ENCODE measurements around the gene KIF12. TPM values are rescaled to one million over a fixed set of nuclear protein-coding genes. Genes with fewer than 3 reads are reported as not detected.

Gene KIF12
- total and polyA plus RNA-seq, 2 donors (not counting 1 experiment from before 2014, with no cell fraction given): not detected

DNA sequence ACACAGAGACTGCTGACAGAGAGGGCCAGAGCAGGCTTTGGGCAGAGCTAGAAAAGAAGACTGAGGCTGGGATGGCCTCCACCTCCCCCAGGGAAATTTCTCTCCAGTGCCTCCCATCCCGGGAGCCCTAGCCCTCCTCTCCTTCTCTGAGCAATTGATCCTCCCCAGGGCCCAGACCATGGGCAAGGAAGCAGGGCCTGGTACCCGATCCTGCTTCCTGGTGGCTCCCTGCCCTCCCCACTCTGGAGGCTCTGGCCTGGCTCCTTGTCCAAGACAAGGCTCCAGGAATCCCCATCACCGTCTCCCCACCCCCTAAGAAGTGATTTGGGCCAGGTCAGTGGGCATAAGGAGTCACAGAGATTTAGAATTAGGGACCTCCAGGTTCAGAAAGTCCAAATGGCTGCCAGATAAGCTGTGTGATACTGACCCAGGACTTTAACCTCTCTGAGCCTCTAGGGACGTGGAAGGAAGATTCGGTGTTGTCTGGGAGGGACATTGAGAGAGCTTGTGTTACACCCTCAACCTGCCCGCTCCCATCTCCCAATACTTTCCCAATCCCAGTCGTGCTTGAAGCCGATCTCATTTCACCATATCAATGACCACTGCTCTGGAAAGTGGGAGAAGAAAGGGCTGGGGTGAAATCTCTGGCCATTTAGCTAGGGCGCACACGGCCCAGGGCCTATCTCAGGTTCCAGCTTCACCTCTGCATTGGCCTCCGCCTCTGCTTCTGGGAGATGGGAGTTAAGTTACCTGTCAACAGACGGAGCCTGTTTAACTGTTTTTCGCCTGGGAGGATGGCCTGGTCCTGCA, 25.8 kb upstream of the KIF12 start:
- Histone ChIP-seq H3K9ac (ENCODE audit: low read length) (no peak overlapping the region), H4K20me1 (ENCODE audit: control insufficient read depth, insufficient read depth, low read length, poor library complexity, severe bottlenecking) (no peaks in the 10 kb centered on the region), H3K4me3 (ENCODE audit: control extremely low read depth in 1 of 5, extremely low read depth in 1 of 5, insufficient read depth in 1 of 5, low read depth in 2 of 5, low read length in 4 of 5) (no peak overlapping the region), H3K36me3 (replicated peaks in 1 of 2; ENCODE audit: control extremely low read depth in 1 of 2, control insufficient read depth in 1 of 2, extremely low read depth in 1 of 2, insufficient read depth in 2 of 2, low read length in 1 of 2) (no peaks in the 10 kb centered on the region), H3K27me3 (replicated peaks in 1 of 4; ENCODE audit: control extremely low read depth in 1 of 4, control insufficient read depth in 3 of 4, insufficient read depth in 4 of 4, low read length in 3 of 4) (peaks cover 0 to 4% (median 0%) of the 10 kb centered on the region in 4 experiments), H3K4me1 (ENCODE audit: control insufficient read depth in 2 of 2, insufficient read depth in 2 of 2, low read length in 2 of 2) (no peaks in the 10 kb centered on the region), H3K9me3 (ENCODE audit: control extremely low read depth in 1 of 3, control insufficient read depth in 2 of 3, insufficient read depth in 1 of 3, low read length in 2 of 3) (peaks cover 1 to 13% (median 7%) of the 10 kb centered on the region in 3 donors), H3K27ac (ENCODE audit: low read length in 2 of 2) (no peak overlapping the region), H3K4me2 (replicated peaks; ENCODE audit: low read depth, low read length, poor library complexity, severe bottlenecking) (no peak overlapping the region), H3K79me2 (ENCODE audit: control insufficient read depth, insufficient read depth, low read length) (no peaks in the 10 kb centered on the region), H2AFZ (ENCODE audit: insufficient read depth, low read depth, low read length, poor library complexity, severe bottlenecking) (no peak overlapping the region)
- no peak for DNase-seq
- intact Hi-C loops (cut with micrococcal nuclease): no loop called here
- Mint-ChIP-seq H3K4me1 (no peaks in the 10 kb centered on the region), H3K4me3 (no peak overlapping the region), H3K9me3 (ENCODE audit: insufficient read depth) (peaks cover 8% of the 10 kb centered on the region), H3K27me3 (peaks cover 20% of the 10 kb centered on the region), H3K27ac (no peak overlapping the region)
- WGBS (ENCODE audit: insufficient coverage): 87% methylated on average over 7 of the region's 13 CpGs
- POLR2A ChIA-PET: no interaction called here
- no peak for ATAC-seq (ENCODE audit: low read depth)
- no peak for TF ChIP-seq EZH2 (IDR thresholded peaks at IDR 0.05; ENCODE audit: borderline replicate concordance, insufficient read depth, low read depth, low read length, poor library complexity, severe bottlenecking)
- TF ChIP-seq, protein P1, sequence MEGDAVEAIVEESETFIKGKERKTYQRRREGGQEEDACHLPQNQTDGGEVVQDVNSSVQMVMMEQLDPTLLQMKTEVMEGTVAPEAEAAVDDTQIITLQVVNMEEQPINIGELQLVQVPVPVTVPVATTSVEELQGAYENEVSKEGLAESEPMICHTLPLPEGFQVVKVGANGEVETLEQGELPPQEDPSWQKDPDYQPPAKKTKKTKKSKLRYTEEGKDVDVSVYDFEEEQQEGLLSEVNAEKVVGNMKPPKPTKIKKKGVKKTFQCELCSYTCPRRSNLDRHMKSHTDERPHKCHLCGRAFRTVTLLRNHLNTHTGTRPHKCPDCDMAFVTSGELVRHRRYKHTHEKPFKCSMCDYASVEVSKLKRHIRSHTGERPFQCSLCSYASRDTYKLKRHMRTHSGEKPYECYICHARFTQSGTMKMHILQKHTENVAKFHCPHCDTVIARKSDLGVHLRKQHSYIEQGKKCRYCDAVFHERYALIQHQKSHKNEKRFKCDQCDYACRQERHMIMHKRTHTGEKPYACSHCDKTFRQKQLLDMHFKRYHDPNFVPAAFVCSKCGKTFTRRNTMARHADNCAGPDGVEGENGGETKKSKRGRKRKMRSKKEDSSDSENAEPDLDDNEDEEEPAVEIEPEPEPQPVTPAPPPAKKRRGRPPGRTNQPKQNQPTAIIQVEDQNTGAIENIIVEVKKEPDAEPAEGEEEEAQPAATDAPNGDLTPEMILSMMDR (IDR thresholded peaks at IDR 0.05): no peak
- CTCF ChIA-PET: no interaction called here

- Histone ChIP-seq H3K79me2 (ENCODE audit: control insufficient read depth, insufficient read depth, low read length) (no peaks in the 10 kb centered on the region), H3K9ac (ENCODE audit: low read length) (no peak overlapping the region), H3K9me3 (ENCODE audit: control extremely low read depth in 1 of 3, control insufficient read depth in 2 of 3, insufficient read depth in 1 of 3, low read length in 2 of 3) (peaks cover 1 to 13% (median 7%) of the 10 kb centered on the region in 3 donors), H3K4me2 (replicated peaks; ENCODE audit: low read depth, low read length, poor library complexity, severe bottlenecking) (no peak overlapping the region), H4K20me1 (ENCODE audit: control insufficient read depth, insufficient read depth, low read length, poor library complexity, severe bottlenecking) (no peaks in the 10 kb centered on the region), H3K4me1 (ENCODE audit: control insufficient read depth in 2 of 2, insufficient read depth in 2 of 2, low read length in 2 of 2) (no peaks in the 10 kb centered on the region), H3K36me3 (replicated peaks in 1 of 2; ENCODE audit: control extremely low read depth in 1 of 2, control insufficient read depth in 1 of 2, extremely low read depth in 1 of 2, insufficient read depth in 2 of 2, low read length in 1 of 2) (no peaks in the 10 kb centered on the region), H2AFZ (ENCODE audit: insufficient read depth, low read depth, low read length, poor library complexity, severe bottlenecking) (no peak overlapping the region), H3K27ac (ENCODE audit: low read length in 2 of 2) (no peak overlapping the region), H3K27me3 (replicated peaks in 1 of 4; ENCODE audit: control extremely low read depth in 1 of 4, control insufficient read depth in 3 of 4, insufficient read depth in 4 of 4, low read length in 3 of 4) (peaks cover 0 to 1% (median 0%) of the 10 kb centered on the region in 4 experiments), H3K4me3 (ENCODE audit: control extremely low read depth in 1 of 5, extremely low read depth in 1 of 5, insufficient read depth in 1 of 5, low read depth in 2 of 5, low read length in 4 of 5) (no peak overlapping the region)
- H3K4me1 Mint-ChIP-seq: no peaks in the 10 kb centered on the region
- WGBS (ENCODE audit: insufficient coverage): 92% methylated on average over 1 of the region's 1 CpG
- intact Hi-C loops (cut with micrococcal nuclease): no loop called here
- ChIA-PET POLR2A (no interaction called here), CTCF (no interaction called here)
- no peak overlapping the region for H3K4me3 Mint-ChIP-seq
- no peak for TF ChIP-seq EZH2 (IDR thresholded peaks at IDR 0.05; ENCODE audit: borderline replicate concordance, insufficient read depth, low read depth, low read length, poor library complexity, severe bottlenecking)
- TF ChIP-seq, protein P1 (IDR thresholded peaks at IDR 0.05): no peak
- no peak for ATAC-seq (ENCODE audit: low read depth)
- peaks cover 17% of the 10 kb centered on the region for H3K27me3 Mint-ChIP-seq
- no peak for DNase-seq
- H3K9me3 Mint-ChIP-seq (ENCODE audit: insufficient read depth): peaks cover 8% of the 10 kb centered on the region
- H3K27ac Mint-ChIP-seq: no peak overlapping the region
Observed at GRCh38 chr9:114124138-114124537, 25.0 kb upstream of the KIF12 start.
